Esophagus squamous epithelium (tissue), 5 donors: Measurements from ENCODE around the gene OR51D1. TPM values are rescaled to one million over a fixed set of nuclear protein-coding genes. Genes with fewer than 3 reads are reported as not detected.

Source experiments
- DNase-seq: peaks from one replicate; lab custom pipeline; 2025; lab: John Stamatoyannopoulos, UW
- H3K27ac ChIP-seq, 4 donors: fragments of 200-600 bp; sonication (generic); one replicate each; pipeline ENCODE4 v1.5.1; 2016 to 2019; ENCODE audit warnings: mild to moderate bottlenecking in 1 of 4
- H3K27me3 ChIP-seq, 4 donors: fragments of 200-600 bp; sonication (generic); 1 replicate in 3 of 4; 2 replicates in 1 of 4; pipeline versions ENCODE4 v1.5.1 to v1.6.0; 2017 to 2021; ENCODE audit warnings: antibody characterized with exemption in 1 of 4
- H3K36me3 ChIP-seq, 3 donors: fragments of 200-600 bp; sonication (generic); one replicate each; pipeline ENCODE4 v1.5.1; 2016 to 2019
- H3K4me1 ChIP-seq, 3 donors: fragments of 200-600 bp; sonication (generic); one replicate each; pipeline ENCODE4 v1.5.1; 2017 to 2019
- H3K4me3 ChIP-seq, 4 donors: fragments of 200-600 bp; sonication (generic); 1 replicate in 3 of 4; 2 replicates in 1 of 4; pipeline ENCODE4 v1.5.1; 2016 to 2019; ENCODE audit warnings: mild to moderate bottlenecking in 2 of 4, moderate library complexity in 1 of 4
- H3K9me3 ChIP-seq, 3 donors: fragments of 200-600 bp; sonication (generic); one replicate each; pipeline ENCODE4 v1.5.1; 2016 to 2019
- POLR2A ChIP-seq, 4 donors: fragments of 450-650 bp; IDR thresholded peaks; one replicate each; pipeline ENCODE4 v1.6.1; 2017; ENCODE audit warnings: antibody characterized with exemption in 4 of 4, mild to moderate bottlenecking in 4 of 4, moderate library complexity in 3 of 4
- WGBS, 2 donors: methylation state at CpG; one replicate each; pipeline ENCODE4 v1.1.5; 2018; 5-methylcytosine and 5-hydroxymethylcytosine counted together
- intact Hi-C: fragments of 100-400 bp; cut with DNase I; formaldehyde crosslinking; loops from one replicate; pipeline ENCODE4 v1.15.0; 2022
- total RNA-seq, 4 donors: library from RNA; depleted of rRNA; stranded (reverse); fragments of >200 nt; gene quantifications; one replicate each; pipeline ENCODE4 v1.1.0, GENCODE V29; 2016
- TF ChIP-seq, protein P1 (sequence below), 6 experiments: fragments of 450-650 bp in 4 of 6; fragments of 200-600 bp in 2 of 6; sonication (generic) in 2 of 6; IDR thresholded peaks; one replicate each; pipeline ENCODE4 v1.5.1; 2016 to 2019; ENCODE audit warnings: antibody characterized with exemption in 6 of 6, mild to moderate bottlenecking in 4 of 6, moderate library complexity in 4 of 6
- donor health status: DM: yes; HTN: yes; CAD: no.

Gene OR51D1
- total RNA-seq, 4 donors from 2014 or later = not detected

DNA sequence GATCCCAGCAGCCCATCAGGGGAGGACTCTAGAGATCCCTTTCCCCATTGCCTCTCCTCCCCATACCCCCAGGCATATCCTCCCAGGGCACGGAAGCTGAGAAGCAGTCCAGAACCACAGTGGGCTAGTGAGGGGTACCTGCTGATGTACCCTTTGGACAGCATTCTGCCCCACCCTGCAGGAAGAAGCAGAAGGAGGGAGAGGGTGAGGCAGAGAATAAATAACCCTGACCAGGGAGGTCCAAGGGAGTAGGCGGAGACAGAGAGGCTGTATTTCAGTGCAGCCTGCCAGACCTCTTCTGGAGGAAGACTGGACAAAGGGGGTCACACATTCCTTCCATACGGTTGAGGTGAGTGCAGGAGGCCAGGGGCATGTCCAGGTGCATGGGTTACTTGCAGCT is 6.4 kb downstream of the OR51D1 start, which contains the start of gene OR51E1:
Gene OR51E1 (plus strand): TSS at position 301 of the 400 bp plus-strand sequence. CDS start 8,545 bp downstream, outside the sequence.
- peak within 1 kb of the TSS in 1 of 4 donors; percentile 14 for H3K27ac ChIP-seq
- intact Hi-C loops = no loop called here
- no peaks in the 10 kb centered on the region for H3K27me3 ChIP-seq
- H3K9me3 ChIP-seq = no peaks in the 10 kb centered on the region
- H3K4me1 ChIP-seq = peaks cover 0 to 5% (median 0%) of the 10 kb centered on the region in 3 donors
- peak within 1 kb of the TSS in 1 of 4 donors; percentile 26 for H3K4me3 ChIP-seq
- TF ChIP-seq POLR2A (IDR thresholded peaks at IDR 0.05) = no peak
- TF ChIP-seq, protein P1, sequence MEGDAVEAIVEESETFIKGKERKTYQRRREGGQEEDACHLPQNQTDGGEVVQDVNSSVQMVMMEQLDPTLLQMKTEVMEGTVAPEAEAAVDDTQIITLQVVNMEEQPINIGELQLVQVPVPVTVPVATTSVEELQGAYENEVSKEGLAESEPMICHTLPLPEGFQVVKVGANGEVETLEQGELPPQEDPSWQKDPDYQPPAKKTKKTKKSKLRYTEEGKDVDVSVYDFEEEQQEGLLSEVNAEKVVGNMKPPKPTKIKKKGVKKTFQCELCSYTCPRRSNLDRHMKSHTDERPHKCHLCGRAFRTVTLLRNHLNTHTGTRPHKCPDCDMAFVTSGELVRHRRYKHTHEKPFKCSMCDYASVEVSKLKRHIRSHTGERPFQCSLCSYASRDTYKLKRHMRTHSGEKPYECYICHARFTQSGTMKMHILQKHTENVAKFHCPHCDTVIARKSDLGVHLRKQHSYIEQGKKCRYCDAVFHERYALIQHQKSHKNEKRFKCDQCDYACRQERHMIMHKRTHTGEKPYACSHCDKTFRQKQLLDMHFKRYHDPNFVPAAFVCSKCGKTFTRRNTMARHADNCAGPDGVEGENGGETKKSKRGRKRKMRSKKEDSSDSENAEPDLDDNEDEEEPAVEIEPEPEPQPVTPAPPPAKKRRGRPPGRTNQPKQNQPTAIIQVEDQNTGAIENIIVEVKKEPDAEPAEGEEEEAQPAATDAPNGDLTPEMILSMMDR (IDR thresholded peaks at IDR 0.05) = no peak
- no peak for DNase-seq
- no peaks in the 10 kb centered on the region for H3K36me3 ChIP-seq
- 54 to 84% methylated on average over 2 to 3 of the region's 3 CpGs for WGBS, 2 donors

DNA sequence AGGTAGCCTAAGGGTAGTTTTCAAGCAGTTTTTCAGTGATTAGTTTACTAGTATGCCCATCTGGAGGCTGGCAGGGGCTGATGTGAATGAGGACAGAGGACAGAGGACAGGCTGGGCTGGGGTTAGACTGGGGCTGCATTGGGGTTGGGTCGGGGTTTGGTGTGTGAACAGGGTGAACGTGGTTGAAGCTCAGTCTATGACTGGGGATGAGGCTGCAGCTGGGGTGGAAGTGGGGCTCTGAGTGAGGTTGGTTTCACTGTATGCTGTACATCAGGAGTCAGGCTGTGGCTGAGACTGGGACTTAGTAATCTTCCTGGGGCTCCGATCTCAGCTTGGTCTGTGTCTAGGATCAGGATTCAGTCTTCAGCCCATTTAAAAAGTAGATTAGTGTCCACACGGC is 7.0 kb downstream of the OR51D1 start:
- peaks cover 0 to 5% (median 0%) of the 10 kb centered on the region in 3 donors for H3K4me1 ChIP-seq
- peak overlapping the region in 1 of 4 donors; percentile 26 for H3K4me3 ChIP-seq
- no peak for DNase-seq
- no peak overlapping the region for H3K27ac ChIP-seq
- intact Hi-C loops = no loop called here
- H3K36me3 ChIP-seq = no peaks in the 10 kb centered on the region
- WGBS, 2 donors = 50 to 63% methylated on average over 4 of the region's 4 CpGs
- no peaks in the 10 kb centered on the region for H3K9me3 ChIP-seq
- H3K27me3 ChIP-seq = no peaks in the 10 kb centered on the region
- TF ChIP-seq, protein P1 (IDR thresholded peaks at IDR 0.05) = no peak
- no peak for TF ChIP-seq POLR2A (IDR thresholded peaks at IDR 0.05)

- intact Hi-C loops = no loop called here
These were observed 8.7 kb downstream of the OR51D1 start for GRCh38 chr11:4645974-4646373.

DNA sequence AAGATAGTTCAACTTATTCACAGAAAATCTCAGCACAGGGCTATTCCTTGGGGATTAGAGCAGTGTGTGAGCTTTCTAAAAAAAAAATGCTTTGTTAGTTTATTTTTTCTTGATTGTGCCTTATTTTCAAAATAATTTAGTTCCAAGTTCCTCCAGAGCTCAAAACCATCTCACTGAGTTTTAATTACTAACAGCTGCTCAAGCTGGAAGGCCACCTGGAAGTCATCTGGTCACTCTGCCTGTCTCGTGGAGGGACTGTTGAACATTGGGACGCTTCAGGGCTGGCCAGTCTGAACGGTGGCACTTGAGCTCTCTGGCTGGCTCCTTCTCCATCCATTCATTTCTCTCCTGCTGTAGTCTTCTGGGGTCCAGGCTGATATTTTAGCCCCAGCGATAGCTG is 10.5 kb downstream of the OR51D1 start:
- H3K4me1 ChIP-seq = peaks cover 0 to 5% (median 0%) of the 10 kb centered on the region in 3 donors
- no peak overlapping the region for H3K4me3 ChIP-seq
- H3K27ac ChIP-seq = no peak overlapping the region
- H3K36me3 ChIP-seq = no peaks in the 10 kb centered on the region
- whole genome bisulfite sequencing, 2 donors = 45 to 79% methylated on average over 3 to 4 of the region's 4 CpGs
- no peaks in the 10 kb centered on the region for H3K27me3 ChIP-seq
- intact Hi-C loops = no loop called here
- no peaks in the 10 kb centered on the region for H3K9me3 ChIP-seq
- DNase-seq = no peak
- TF ChIP-seq, protein P1 (IDR thresholded peaks at IDR 0.05) = no peak

More at GRCh38 chr11:4645974-4646373, 8.7 kb downstream of the OR51D1 start:
- no peaks in the 10 kb centered on the region for H3K27me3 ChIP-seq
- H3K36me3 ChIP-seq = no peaks in the 10 kb centered on the region
- WGBS, 2 donors = 63% methylated on average over 2 of the region's 2 CpGs; no CpG with 5 or more reads in 1 of the 2 donors
- no peak overlapping the region for H3K27ac ChIP-seq
- peaks cover 0 to 5% (median 0%) of the 10 kb centered on the region in 3 donors for H3K4me1 ChIP-seq
- DNase-seq = no peak
- no peaks in the 10 kb centered on the region for H3K9me3 ChIP-seq
- no peak overlapping the region for H3K4me3 ChIP-seq
- no peak for TF ChIP-seq POLR2A (IDR thresholded peaks at IDR 0.05)
- TF ChIP-seq, protein P1 (IDR thresholded peaks at IDR 0.05) = no peak

- WGBS, 2 donors = 61 to 93% methylated on average over 2 of the region's 2 CpGs
- Histone ChIP-seq H3K4me3 (no peak overlapping the region), H3K9me3 (no peaks in the 10 kb centered on the region), H3K27ac (no peak overlapping the region), H3K36me3 (no peaks in the 10 kb centered on the region), H3K4me1 (no peaks in the 10 kb centered on the region), H3K27me3 (no peaks in the 10 kb centered on the region)
- intact Hi-C loops = no loop called here
- no peak for TF ChIP-seq POLR2A (IDR thresholded peaks at IDR 0.05)
- TF ChIP-seq, protein P1 (IDR thresholded peaks at IDR 0.05) = no peak
- no peak for DNase-seq
These were observed 17.5 kb downstream of the OR51D1 start for GRCh38 chr11:4654635-4655369.
